GM19463 (cell line): ENCODE data around the gene GRIN2C.

ENCODE experiments used
- ATAC-seq: cut with Tn5 transposase; IDR thresholded peaks from one replicate; pipeline ENCODE4 v1.9.1; 2021; ENCODE audit warnings: mild to moderate bottlenecking, moderate library complexity; ENCODE audit not compliant: unreplicated experiment

Gene GRIN2C

DNA sequence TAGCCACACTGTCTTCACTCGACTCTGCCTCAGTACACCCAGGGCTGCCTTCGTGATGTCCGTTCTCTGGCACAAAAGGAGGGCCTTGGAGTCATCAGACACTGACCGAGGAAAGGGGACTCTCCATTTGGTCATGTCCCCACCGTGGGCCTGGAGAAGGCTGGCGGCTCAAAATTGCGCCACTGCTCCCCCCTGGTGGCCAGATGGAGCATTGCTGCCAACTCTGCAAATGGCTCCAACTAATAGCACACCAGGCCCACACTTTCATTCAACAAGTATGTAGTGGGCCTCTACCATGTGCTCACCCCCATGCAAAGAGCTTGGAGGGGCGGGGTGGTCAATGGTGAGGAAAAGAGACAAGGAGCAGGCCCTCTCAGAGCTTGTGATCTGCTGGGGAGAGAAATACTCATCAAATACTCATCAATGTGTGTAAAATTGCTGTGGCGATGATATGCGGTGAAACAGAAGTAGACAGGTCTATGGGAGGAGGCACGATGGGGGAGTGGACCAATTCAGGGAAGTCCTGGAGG is 5.2 kb upstream of the GRIN2C start:
- no peak for ATAC-seq

DNA sequence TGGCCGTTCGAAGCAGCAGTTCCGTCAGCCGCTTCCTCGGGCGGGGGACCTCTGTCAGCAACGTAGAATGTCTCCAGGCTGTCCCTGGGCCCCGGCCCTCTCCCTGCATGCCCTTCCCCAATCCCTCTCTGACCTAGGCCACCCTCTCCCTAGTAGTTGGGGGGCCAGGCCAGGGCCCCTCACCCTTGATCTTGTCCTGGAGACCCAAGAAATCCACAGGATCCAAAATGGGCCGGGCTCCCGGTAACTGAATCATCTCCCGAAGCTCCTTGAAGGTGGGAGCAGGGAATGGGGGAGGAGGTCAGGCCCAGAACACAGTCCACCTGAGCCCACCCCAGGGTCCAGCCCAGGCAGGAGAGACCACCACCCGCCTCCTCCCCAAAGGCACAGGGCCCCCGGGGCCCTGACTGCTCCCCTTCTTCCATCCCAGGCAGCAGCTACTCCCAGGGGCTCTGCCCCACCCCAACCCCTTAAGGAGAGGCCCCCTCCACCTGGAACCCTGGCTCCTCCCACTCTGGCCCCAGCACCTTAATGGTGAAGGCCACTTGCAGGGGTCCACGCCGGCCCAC is 4.7 kb upstream of the GRIN2C start:
- ATAC-seq, result no peak

DNA sequence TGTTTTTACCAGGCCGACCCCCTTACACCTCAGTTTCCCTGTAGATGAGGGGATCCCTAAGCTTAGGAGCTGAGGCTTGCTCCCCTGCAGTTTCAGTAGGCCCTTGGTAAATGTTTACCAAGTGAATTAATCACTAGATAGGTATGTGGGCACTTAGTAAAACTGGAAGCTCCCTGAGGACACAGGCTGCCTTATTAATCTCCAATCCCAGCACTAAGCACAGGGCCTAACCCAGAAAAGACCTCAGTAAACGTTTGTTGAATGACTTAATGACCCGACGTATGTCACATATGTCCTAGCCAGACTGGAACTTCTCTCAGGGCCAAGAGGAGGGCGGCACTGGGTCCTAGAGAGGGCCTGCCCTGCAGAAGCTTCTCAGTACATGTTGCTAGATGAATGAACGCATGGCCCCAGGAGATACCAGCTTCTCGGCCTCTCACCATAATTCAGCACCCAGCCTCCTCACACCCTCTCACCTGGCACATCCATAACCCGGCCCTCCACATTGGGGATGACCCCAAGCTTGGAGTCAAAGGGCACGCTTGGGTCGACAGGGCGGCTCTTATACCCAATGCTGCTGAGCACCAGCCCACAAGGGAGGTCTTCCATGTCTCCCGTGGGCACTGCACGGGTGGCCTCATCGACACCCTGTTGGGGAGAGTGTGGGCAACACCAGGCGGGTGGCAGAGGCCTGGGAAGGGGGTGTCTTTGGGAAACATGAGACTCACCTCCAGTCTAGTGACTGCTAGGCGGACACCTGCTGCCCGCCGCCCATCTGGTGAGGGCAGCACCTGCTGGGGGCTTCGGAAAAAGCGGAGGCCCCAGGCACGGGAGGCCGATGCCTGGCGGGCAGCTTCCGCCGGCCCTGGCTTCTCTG is 4.0 kb upstream of the GRIN2C start:
- ATAC-seq, result no peak

DNA sequence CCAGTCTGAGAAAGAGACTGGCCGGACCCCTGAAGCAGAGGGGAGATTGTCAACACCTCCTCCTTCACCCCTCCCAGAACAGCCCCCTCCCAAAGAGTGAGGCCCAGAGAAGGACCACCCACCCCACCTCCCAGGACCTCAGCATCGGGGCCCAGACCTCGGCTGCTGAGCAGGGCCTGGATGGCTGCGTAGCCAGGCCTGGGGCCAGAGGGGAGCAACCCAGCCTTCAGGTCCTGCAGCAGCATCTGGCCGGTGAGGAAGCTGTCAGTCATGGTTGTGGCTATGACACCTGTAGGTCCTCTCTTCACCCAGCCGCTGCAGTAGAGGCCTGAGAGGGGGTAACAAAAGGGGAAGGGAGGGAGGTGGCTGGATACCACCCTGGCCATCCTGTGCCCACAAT is 3.2 kb upstream of the GRIN2C start:
- no peak for ATAC-seq

DNA sequence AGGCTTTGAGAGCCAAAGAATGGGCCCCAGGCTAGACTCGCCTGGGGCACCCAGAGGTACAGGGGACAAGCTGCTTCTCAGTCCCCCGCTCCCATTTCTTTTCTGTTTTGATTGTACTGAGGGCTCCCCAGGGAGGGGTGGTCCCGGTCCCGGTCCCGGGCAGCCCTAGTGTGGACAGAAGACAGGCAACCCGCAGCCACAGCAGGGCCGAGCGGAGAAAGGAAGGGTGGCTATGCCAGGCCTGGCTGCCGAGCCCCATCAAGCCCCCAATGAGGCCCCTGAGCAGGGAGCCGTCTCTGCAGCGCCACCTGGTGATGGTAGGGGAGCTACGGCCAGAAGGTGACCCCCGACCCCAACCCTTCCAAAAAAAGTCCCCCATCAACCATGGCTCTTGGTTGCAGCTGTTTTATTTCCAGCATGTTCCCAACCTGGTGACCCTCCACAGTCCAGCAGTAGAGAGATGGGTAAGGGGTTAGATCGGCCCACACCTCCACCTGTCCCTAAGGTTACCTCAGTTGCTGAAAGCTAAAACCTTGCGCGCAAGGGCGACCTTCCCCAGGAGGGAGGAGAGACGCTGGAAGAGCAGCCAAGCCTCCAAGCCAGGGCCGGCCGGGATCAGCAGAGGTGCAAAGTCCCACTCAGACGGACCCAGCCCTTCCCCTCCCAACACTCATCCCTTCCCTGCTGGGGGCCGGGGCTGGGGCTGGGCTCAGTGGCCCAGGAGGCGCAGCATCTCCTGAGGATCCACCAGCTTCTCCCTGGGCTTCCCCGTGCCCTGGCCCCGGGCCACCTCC is 2.6 kb upstream of the GRIN2C start:
- ATAC-seq, result no peak

DNA sequence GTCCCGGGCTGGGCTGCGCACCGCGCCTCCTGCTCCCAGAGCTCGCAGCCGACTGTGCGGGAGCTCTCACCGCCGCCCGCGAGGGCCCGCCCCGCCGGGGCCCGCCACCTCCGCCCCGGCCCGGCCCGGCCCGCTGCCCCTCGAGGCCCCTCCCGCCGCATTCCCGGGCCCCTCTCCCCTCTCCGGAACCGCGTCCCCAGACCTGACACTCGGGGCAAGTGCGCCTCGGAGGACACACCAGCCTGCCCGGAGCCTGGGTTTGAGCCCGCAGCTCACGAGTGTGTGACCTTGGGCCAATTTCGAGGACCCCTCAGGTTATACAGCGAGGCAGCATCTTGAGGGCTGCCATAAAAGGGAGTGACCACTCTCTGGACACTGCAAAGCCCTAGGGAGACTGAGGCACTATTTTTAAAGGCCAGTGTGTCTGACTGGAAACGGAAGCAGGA is 2.0 kb upstream of the GRIN2C start:
- ATAC-seq, result no peak

DNA sequence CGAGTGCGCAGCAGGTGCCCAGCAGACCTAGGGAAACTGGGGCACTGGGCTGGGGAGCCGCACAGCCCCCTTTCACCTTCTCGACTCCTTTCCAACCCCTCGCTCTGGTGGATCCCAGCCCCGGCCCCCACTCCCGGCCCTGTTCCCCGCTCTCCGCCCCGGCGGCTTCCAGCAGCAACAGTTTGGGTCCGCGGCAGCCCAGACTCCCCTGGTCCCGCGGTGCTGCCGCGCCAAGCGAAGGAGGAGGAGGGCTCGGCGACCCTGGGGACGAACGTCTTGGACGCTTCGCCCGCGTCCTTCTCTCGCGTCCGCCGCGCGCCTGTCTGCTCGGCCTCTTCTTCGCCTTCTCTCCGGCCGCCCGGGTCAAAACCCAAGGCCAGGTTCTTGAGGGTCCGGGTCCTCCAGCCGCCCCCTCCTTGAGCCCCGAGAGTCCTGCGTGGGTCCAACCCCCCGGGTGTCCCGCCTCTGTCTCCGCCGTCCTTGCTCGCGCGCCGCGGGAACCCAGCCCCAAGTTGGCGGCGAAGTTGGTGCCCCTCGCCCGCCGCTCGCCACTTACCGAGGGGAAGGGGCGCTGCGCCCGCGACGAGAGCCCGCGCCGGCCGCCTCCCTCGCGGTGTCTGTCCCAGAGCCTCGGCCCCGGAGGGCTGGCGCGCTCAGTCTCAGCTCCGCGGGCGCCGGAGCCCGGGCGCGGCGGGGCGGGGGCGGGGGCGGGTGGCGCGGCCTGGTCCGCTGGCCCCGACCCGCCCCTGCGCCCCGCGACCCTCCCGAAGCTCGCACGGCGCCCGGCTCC is 1.4 kb upstream of the GRIN2C start:
- no peak for ATAC-seq

DNA sequence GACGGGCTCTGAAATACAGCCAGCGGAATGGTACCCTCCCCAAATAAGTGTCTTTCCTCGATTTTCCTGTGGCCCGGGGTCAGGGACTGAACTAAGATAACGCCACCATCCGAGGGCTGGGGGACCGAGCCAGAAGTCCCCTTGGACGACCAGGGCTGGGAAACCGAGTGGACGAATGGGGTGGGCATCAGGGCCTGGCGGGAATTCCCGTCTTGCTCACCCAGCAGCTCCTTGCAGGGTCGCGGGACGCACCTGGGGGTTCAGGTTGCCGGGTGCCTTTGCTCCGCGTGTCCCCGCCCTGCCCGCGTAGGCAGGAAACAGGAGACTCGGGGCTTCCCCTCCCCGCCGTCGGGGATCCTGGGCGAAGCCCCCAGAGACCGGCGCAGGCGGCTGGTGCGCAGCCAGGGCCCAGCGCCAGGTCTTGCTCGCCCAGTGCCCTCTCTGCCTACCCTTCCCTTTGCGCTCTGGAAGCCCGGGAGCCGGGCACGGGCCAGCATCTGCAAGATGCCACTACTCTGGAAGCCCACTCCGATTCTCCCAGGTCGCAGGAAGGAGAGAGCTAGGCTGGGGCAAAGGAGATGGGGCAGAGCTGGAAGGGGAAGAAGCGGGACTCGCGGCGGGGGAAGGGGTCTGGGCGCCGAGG is 665 bp upstream of the GRIN2C start:
- ATAC-seq, result no peak

DNA sequence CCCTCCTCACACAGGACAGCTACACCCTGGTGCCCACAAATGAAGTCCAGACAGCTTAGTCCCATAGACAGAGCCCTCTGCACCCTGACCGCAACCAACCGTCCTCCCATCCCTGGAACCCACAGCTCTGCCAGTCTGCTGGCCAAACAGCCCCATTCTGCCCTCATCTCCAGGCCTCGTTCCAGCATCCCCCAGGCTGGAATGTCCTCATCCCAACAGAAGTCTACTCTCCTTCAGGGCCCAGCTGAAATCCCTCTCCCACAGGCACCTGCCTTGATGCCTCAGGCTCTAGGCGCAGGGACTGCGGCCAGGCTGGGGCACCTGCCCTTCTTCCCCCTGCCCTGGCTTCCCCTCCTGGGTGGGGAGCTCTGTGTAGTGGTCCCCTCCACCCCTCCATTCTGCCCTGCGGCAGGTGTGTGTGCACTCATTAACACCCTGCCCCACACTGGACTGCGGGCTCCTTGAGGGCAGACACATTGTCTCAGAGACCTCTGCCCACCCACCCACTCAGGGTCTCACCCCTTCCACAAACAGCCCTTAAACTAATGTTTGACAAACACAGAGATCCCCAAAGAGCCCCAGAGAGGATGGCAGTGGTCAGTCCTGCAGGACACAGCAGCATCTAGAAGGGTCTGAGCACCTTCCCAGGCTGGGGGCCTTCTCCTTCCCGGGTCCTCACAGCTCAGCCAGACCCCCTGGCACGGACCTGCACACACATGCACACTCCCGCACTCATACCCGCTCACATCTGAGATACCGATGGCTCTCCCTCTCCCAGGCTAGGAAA is 820 bp downstream of the GRIN2C start:
- ATAC-seq, result no peak

DNA sequence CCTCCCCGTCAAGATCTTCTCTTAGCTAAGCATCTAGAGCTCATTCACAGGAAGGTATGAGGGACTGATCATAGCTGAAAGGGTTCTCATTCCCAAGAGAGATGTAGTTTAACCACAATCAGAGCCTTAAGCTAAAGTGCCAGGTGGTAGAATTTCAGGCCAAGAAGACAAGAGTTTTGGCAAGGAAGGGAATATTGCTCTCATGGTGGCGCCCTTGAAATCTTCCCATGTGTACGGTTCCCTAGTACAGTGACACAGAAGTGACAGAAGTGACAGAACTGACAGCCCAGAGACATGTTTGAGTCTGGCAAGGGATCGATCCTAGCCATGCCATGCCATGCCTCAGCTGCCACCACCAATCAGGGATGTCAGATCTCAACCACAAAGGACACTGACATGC is 2.5 kb downstream of the GRIN2C start:
- no peak for ATAC-seq

DNA sequence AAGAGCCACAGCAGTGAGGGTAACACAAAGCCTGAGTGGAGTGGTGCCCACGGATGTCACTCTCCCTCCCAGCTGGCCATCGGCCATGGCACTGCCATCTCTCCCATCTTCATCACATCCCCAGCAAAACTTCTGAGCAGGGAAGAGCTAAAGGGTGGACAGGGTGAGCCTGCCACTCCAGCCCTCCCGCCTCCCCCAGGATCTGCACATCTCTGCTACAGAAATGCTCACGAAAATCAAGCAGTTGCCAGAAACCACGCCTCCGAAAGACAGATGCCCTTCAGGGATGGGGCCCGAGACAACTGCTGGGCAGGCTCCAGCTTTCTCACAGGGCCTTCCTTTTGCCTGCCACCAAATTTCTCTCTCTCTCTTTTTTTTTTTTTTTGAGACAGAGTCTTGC is 3.6 kb downstream of the GRIN2C start:
- no peak for ATAC-seq

DNA sequence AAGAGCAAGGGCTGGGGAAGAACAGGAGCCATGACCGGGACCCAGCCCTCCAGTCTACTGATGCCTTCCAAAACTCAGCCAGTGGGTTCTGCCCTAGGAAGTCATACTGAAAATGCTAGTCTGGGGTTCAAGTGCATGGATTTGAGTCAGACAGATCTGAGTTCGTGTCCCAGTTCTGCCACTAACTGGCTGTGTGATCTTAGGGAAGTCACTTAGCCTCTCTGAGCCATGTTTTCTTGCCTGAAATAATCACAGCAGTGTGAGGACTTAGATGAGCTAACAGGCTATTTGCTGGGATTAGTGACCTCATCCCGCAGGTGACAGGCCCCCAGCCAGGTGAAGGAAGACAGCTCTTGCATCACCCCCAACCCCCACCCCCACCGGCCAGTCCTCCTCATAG is 4.4 kb downstream of the GRIN2C start:
- no peak for ATAC-seq

DNA sequence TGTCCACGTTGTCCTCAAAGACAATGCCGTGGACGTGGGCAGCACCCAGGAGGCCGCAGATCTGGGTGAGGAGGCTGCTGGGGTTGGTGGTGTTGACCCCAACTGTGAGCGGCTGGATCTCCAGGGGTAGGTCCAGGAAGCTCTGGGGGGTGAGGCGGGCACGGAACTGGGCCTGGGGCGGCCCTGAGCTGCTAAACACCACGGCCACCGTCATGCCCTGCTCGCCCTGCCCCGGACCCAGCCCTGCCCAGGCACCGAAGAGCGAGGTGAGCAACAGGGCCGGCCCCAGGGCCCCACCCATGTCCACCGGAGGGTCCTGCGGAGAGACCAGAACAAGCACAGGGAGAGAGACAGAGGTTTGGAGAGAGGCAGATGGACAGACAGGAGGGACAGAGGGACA is 4.9 kb downstream of the GRIN2C start:
- no peak for ATAC-seq

DNA sequence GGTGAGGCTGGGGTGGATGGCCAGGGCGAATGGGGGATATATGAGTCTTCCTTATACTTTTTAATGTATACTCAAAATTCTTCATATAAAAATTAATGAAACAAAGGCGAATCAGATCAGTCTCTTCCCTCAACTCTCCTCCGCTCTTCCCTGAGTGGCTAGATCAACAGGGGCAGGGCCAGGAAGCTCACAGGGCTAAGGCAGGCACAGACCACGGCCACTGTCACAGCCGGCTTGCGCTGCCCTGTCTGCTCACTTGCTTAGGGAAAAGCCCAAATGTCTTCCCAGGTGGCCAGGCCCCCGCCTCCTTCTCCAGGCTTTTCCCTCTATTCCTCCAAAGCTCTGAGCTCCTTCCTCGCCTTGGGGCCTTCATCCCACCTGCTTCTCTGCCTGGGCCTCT is 6.0 kb downstream of the GRIN2C start:
- ATAC-seq, result no peak

DNA sequence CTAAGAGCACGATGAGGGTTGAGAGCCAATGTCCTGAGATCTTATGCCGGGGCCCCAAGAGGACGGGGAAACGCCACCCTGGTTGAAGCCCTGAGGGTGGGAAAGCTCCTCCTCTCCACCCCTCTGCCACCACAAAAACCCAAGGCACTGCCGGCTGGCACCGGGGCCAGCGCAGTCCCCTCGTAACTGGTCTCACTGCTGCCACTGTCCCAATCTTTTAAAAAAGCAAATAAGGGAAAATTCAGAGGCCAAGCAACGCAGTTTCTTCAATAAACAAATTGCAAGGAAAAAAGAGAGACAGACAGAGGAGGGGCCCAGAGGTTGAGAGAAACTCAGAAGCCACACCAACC is 6.7 kb downstream of the GRIN2C start:
- ATAC-seq, result no peak

DNA sequence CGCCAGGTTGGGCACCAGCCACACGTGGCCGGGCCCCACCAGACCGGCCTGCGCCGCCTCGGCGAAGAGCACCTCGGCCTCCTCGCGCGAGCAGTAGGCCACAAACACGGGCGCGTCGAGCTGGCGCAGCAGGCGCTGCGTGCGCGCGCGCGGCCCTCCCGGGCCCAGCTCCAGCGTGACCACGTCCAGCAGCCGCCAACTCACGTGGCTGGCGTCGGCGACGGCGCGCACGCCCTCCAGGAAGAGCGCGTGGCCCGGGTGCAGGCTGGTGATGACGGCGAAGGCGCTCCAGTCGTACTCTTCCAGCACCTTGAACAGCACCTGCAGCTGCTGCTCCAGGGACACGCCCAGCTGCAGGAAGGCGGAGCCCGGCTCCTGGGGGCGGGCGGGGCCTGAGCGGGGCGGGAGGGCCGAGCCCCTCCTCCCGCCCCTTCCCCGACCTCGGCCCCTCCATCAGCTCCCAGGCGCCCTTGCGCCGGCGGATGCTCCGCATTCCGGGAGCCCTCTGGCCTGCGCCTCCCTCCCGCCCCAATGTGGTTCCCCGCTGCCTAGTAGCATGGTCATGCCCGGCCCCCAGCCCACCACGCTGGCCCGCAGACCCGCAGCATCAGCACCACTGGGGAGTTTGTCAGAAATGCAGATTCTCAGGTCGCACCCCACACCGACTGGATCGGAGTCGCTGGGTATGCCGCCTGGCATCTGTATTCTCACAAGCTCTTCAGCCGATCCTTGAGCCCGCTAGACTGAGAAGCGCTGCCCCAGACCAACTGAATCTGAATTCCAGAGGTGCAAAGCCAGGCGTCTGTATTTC is 7.2 kb downstream of the GRIN2C start:
- ATAC-seq, result peak; percentile 51

DNA sequence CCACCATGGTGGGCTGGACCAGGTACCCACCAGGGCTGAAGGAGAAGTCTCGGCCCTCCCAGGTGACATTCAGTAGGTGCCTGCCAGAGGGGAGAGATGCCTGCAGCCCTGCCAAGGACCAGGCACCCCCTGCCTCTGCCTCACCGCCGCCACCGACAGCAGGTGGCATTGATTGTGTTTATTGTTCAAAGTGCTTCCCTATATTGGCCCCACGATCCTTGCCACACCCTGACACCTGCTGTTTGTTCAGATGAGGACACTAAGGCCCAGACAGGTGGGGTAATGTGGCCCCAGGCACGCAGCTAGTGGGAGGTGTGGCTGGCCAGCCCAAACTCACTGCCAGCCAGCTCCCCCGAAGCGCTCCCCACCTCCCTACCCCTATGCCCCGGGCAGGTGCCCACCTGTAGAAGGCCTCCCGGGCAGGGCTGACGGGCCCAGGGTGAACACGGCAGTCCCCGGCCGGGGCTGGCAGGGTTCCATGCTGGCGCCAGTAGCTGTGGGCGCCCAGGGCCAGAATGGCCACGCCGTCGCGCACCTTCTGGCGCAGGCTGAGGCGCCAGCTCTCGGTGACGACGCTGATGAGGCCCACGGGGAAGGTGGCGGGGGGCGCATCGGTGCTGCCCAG is 8.0 kb downstream of the GRIN2C start:
- ATAC-seq, result no peak

DNA sequence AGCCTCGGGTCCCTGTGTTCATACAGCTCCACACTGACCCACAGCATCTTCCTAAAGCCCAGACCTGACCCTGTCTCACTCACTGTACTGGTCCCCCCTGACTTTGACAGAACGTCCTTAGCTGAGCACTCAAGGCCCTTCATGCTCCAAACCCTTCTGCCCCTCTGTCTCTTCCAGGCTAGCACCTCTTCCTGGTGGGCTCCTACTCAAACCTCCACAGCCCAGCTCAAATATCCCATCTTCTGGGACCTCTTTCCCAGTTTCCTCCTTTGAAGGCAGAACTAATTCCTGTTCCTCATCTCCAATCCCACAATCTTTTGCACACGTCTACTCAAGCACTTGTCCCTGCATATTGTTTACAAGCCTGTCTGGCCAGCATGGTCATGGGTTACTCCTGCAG is 8.8 kb downstream of the GRIN2C start:
- no peak for ATAC-seq
